ENCODE results near the gene SDHB.

Gene SDHB

GRCh38 chr1:16983649-16984048 lies 70.2 kb downstream of the SDHB start:
- Histone ChIP-seq H3K4me3 (ENCODE audit: insufficient read length, low read depth) (no peak overlapping the region), H3K27me3 (ENCODE audit: insufficient read depth, insufficient read length) (no peaks in the 10 kb centered on the region), H3K9ac (ENCODE audit: insufficient read length, low read depth) (no peak overlapping the region), H3K4me1 (ENCODE audit: insufficient read depth, insufficient read length) (peaks cover 15% of the 10 kb centered on the region), H3K9me3 (ENCODE audit: insufficient read depth, low read length) (no peaks in the 10 kb centered on the region), H3K36me3 (ENCODE audit: insufficient read depth, insufficient read length, low read length) (peaks cover 27% of the 10 kb centered on the region)
- TF ChIP-seq YY1 (IDR thresholded peaks at IDR 0.05; ENCODE audit: insufficient read depth, insufficient read length) (no peak), ZNF274 (IDR thresholded peaks at IDR 0.05; ENCODE audit: low read depth, low read length) (no peak), SUZ12 (IDR thresholded peaks at IDR 0.05; ENCODE audit: extremely low read depth, insufficient read depth, insufficient read length) (no peak)
- DNase-seq (ENCODE audit: low read depth, low spot score): no peak

GRCh38 chr1:16982902-16983301 lies 70.9 kb downstream of the SDHB start:
- Histone ChIP-seq H3K9ac (ENCODE audit: insufficient read length, low read depth) (no peak overlapping the region), H3K4me1 (ENCODE audit: insufficient read depth, insufficient read length) (peaks cover 19% of the 10 kb centered on the region), H3K36me3 (ENCODE audit: insufficient read depth, insufficient read length, low read length) (peaks cover 28% of the 10 kb centered on the region), H3K9me3 (ENCODE audit: insufficient read depth, low read length) (no peaks in the 10 kb centered on the region), H3K4me3 (ENCODE audit: insufficient read length, low read depth) (no peak overlapping the region), H3K27me3 (ENCODE audit: insufficient read depth, insufficient read length) (no peaks in the 10 kb centered on the region)
- no peak for TF ChIP-seq ZNF274 (IDR thresholded peaks at IDR 0.05; ENCODE audit: low read depth, low read length)
- no peak for TF ChIP-seq YY1 (IDR thresholded peaks at IDR 0.05; ENCODE audit: insufficient read depth, insufficient read length)
- no peak for TF ChIP-seq SUZ12 (IDR thresholded peaks at IDR 0.05; ENCODE audit: extremely low read depth, insufficient read depth, insufficient read length)
- DNase-seq (ENCODE audit: low read depth, low spot score): no peak

GRCh38 chr1:16981269-16981849 lies 72.5 kb downstream of the SDHB start:
- Histone ChIP-seq H3K27me3 (ENCODE audit: insufficient read depth, insufficient read length) (no peaks in the 10 kb centered on the region), H3K9me3 (ENCODE audit: insufficient read depth, low read length) (no peaks in the 10 kb centered on the region), H3K9ac (ENCODE audit: insufficient read length, low read depth) (no peak overlapping the region), H3K4me1 (ENCODE audit: insufficient read depth, insufficient read length) (peaks cover 18% of the 10 kb centered on the region), H3K4me3 (ENCODE audit: insufficient read length, low read depth) (no peak overlapping the region), H3K36me3 (ENCODE audit: insufficient read depth, insufficient read length, low read length) (peaks cover 29% of the 10 kb centered on the region)
- no peak for DNase-seq (ENCODE audit: low read depth, low spot score)
- no peak for TF ChIP-seq YY1 (IDR thresholded peaks at IDR 0.05; ENCODE audit: insufficient read depth, insufficient read length)

GRCh38 chr1:16980473-16981268 lies 73.2 kb downstream of the SDHB start, which contains the start of gene MFAP2:
MFAP2 (minus strand) TSS chr1:16980620; CDS start chr1:16978273, 2,347 bp downstream.
- no peaks in the 10 kb centered on the region for H3K9me3 ChIP-seq (ENCODE audit: insufficient read depth, low read length)
- TF ChIP-seq ZNF274 (IDR thresholded peaks at IDR 0.05; ENCODE audit: low read depth, low read length) (no peak), YY1 (IDR thresholded peaks at IDR 0.05; ENCODE audit: insufficient read depth, insufficient read length) (no peak), SUZ12 (IDR thresholded peaks at IDR 0.05; ENCODE audit: extremely low read depth, insufficient read depth, insufficient read length) (no peak)
- peaks cover 30% of the 10 kb centered on the region for H3K36me3 ChIP-seq (ENCODE audit: insufficient read depth, insufficient read length, low read length)
- H3K27me3 ChIP-seq (ENCODE audit: insufficient read depth, insufficient read length): no peaks in the 10 kb centered on the region
- peaks cover 22% of the 10 kb centered on the region for H3K4me1 ChIP-seq (ENCODE audit: insufficient read depth, insufficient read length)
- no peak for DNase-seq (ENCODE audit: low read depth, low spot score)
- H3K4me3 ChIP-seq (ENCODE audit: insufficient read length, low read depth): peak within 1 kb of the TSS; percentile 69
- H3K9ac ChIP-seq (ENCODE audit: insufficient read length, low read depth): peak within 1 kb of the TSS; percentile 77

GRCh38 chr1:16979475-16980327 lies 74.1 kb downstream of the SDHB start:
- Histone ChIP-seq H3K9ac (ENCODE audit: insufficient read length, low read depth) (peak overlapping the region; percentile 77), H3K36me3 (ENCODE audit: insufficient read depth, insufficient read length, low read length) (peaks cover 33% of the 10 kb centered on the region), H3K27me3 (ENCODE audit: insufficient read depth, insufficient read length) (no peaks in the 10 kb centered on the region), H3K4me1 (ENCODE audit: insufficient read depth, insufficient read length) (peaks cover 22% of the 10 kb centered on the region), H3K4me3 (ENCODE audit: insufficient read length, low read depth) (peak overlapping the region; percentile 69), H3K9me3 (ENCODE audit: insufficient read depth, low read length) (no peaks in the 10 kb centered on the region)
- DNase-seq (ENCODE audit: low read depth, low spot score): no peak
- TF ChIP-seq YY1 (IDR thresholded peaks at IDR 0.05; ENCODE audit: insufficient read depth, insufficient read length): no peak
- no peak for TF ChIP-seq SUZ12 (IDR thresholded peaks at IDR 0.05; ENCODE audit: extremely low read depth, insufficient read depth, insufficient read length)
- TF ChIP-seq ZNF274 (IDR thresholded peaks at IDR 0.05; ENCODE audit: low read depth, low read length): no peak

- H3K4me3 ChIP-seq (ENCODE audit: insufficient read length, low read depth): peak overlapping the region; percentile 69
- peaks cover 33% of the 10 kb centered on the region for H3K36me3 ChIP-seq (ENCODE audit: insufficient read depth, insufficient read length, low read length)
- peak overlapping the region; percentile 77 for H3K9ac ChIP-seq (ENCODE audit: insufficient read length, low read depth)
- no peaks in the 10 kb centered on the region for H3K27me3 ChIP-seq (ENCODE audit: insufficient read depth, insufficient read length)
- H3K9me3 ChIP-seq (ENCODE audit: insufficient read depth, low read length): no peaks in the 10 kb centered on the region
- no peak for DNase-seq (ENCODE audit: low read depth, low spot score)
- no peak for TF ChIP-seq ZNF274 (IDR thresholded peaks at IDR 0.05; ENCODE audit: low read depth, low read length)
- no peak for TF ChIP-seq YY1 (IDR thresholded peaks at IDR 0.05; ENCODE audit: insufficient read depth, insufficient read length)
- H3K4me1 ChIP-seq (ENCODE audit: insufficient read depth, insufficient read length): peaks cover 22% of the 10 kb centered on the region
Observed at GRCh38 chr1:16978567-16979474, 75.0 kb downstream of the SDHB start.
